Breast epithelium (tissue), 3 donors: ENCODE data around the gene PARP1.

Experiments used
- CTCF ChIP-seq, 3 donors: fragments of 450-650 bp; IDR thresholded peaks; one replicate each; pipeline ENCODE4 v1.5.1; 2016 to 2017; ENCODE audit warnings: antibody characterized with exemption in 3 of 3, mild to moderate bottlenecking in 3 of 3, moderate library complexity in 3 of 3
- POLR2A ChIP-seq: fragments of 450-650 bp; IDR thresholded peaks from one replicate; pipeline ENCODE4 v1.6.1; 2016; ENCODE audit warnings: antibody characterized with exemption, mild to moderate bottlenecking, moderate library complexity

DNA sequence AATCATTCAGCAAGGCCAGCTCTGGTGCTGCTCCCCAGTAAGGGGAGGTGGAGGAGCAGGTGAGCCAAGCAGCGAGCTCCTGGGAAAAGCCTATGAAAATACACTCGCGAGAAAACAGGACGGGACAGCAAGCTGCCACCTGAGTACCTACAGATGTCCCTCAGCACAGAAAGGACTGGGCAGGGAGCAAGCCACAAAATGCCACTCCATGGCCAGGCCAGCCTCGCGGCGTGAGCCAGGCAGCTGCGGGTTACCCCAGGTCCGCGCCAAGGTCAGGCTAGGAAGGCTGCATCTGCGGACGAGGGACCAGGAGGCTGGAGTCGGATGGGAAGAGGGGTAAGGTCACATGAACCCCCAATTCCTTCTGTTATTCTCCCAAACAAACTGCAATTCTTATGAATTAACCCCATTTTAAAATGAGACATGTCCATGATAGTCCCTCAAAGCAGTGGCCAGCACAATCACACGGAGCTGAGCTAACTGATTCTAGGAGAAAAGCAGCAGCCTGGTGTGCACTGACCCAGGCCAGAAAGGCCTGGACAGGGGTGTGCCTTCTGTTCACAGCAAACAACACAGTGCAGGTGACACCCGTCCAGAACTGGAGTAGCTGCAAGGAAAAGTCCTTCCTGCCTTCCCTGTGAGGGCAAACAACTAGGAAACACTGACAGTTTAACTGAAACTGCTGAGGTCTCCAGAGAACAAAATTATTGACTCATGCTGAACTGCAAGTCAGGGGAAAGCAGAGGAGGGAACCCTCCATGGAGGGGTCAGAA lies 26.5 kb downstream of the PARP1 start:
- TF ChIP-seq CTCF (IDR thresholded peaks at IDR 0.05) (no peak), POLR2A (no peak)
